Right kidney (tissue), 1 donor: ENCODE results near the gene IL25.
"Not testable (repeated sequence)": the region's sequence is repeated elsewhere in the genome, so short reads cannot be mapped to it uniquely, and the experiment has no call there.

ENCODE experiments used
- DNase-seq: peaks from one replicate; pipeline ENCODE4 v3.0.0-alpha.2; 2016

Gene IL25

DNA sequence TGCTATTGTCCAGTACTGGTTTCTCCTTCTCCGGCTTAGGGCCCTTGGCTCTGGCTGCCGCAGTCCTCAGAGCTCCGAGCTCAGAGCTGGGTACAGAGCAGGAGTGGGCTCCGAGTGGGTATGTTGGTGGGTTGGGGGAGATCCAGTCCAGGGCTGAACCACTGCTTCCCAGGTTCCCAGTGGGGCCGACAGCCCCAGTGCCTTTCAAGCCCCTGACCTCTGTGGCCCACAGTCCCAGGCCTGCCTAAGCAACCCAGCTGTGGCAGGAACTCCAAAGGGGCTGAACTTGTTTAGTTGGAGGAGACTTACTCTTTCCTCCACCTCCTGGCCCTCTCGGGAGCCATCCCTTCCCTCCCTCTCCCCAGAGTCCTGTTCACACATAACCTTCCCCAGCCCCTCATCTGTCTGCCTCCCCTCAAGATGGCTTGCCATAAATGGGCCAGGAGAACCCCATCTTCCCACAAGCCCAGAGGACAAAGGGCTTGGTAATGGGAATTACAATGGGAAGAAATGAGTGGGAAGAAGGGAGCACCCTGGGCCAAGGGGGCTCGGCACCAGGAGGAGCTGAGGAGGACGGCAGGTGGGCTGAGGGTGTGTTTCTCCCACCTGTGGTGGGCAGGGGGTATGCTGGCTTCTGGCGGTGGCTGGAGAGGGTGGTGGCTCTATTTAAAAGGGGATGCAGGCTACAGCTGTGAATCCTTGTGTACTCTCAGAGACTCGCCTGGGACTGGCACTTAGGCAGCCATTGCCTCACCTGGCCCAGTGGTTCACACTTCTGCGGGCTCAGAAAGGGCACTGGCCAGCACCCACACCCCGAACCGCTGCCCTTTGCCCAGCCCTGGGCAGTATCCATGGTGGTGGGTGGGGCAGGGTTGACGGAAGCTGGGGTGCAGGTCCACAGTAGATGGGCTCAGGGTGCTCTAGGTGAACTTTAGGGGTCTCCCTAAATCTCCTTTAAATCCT lies 39.2 kb downstream of the IL25 start:
- DNase-seq = no peak

DNA sequence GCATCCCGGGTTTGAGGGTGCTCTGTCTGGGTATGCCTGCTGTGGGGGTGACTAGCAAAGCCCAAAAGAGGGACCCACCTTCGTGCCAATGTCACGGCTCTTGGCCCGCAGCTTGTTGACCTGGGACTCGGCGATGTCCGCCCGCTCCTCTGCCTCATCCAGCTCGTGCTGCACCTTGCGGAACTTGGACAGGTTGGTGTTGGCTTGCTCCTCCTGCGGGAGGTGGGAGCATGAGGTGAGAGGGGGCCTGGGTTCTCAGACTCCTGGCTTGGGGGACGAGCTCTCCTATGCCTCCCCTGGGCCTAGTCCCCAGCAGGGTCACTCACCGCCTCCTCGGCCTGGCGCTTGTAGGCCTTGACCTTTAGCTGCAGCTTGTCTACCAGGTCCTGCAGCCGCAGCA lies 41.1 kb downstream of the IL25 start:
- DNase-seq = no peak

- DNase-seq = no peak
These were observed 41.6 kb downstream of the IL25 start for GRCh38 chr14:23414254-23414653.

DNA sequence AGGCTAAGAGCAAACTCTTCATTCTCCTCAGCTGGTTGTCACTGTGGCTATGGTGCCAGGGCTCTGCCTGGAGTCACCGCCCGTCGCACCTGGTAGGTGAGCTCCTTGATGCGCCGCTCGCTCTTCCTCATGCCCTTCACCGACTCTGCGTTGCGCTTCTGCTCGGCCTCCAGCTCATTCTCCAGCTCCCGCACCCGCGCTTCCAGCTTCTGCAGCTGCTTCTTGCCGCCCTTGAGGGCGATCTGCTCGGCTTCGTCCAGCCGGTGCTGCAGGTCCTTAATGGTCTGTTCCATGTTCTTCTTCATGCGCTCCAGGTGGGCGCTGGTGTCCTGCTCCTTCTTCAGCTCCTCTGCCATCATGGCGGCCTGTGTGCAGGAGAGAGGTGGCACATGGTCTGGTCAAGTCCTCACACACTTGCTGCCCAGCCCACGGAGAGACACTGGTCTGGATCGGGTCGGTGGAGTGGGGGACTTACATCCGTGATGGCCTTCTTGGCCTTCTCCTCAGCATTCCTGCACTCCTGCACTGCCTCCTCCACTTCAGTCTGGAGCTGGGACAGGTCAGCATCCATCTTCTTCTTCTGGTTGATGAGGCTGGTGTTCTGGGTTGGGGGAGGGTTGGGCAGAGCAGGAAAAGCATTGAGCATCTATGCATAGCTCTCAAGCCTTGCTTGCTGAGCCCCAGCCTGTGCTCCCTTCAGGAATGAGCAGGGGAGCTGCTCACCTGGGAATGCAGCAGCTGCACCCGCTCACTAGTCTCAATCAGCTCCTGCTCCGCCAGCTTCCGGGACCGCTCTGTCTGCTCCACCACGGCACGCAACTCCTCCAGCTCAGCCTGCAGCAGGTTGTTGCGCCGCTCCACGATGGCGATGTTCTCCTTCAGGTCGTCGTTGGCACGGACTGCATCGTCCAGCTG lies 42.6 kb downstream of the IL25 start:
- no peak for DNase-seq

DNA sequence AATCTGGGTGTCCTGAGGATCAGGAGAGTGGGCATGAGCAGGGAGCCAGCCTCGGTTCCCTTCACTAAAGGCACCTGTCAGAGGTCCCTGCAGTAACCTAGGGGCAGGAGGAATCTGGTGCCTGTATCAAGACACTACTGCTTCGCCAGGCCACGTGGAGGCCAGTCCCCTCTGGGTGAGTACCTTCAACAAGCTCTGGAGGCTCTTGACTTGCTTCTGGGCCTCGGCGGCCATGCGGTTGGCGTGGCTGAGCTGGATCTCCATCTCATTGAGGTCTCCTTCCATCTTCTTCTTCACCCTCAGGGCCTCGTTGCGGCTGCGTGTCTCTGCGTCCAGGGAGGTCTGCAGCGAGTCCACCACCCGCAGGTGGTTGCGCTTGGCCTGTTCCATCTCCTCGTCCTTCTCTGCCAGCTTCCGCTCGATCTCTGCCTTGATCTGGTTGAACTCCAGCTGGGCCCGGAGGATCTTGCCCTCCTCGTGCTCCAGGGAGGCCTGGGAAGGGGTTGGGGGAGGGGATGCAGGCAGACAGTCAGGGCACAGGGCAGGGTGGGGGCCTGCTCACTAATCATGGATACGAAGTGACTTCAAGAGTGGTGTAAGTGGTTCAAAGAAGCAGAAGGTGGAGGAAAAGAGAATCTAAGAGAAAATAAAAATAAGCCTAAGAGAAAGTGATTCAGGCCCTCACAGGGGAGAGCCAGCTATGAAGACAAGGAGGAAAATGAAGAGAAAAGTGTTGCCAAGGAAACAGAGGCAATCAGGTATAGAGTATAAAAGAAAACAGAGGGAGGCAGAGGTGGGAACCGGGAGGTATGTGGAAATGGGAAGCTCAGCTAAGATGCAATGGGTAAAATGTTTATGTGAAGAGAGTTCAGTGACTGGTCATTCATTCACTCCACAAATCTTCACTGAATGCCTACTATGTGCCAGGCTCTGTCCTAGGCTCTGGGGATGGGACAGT lies 43.5 kb downstream of the IL25 start:
- no peak for DNase-seq

DNA sequence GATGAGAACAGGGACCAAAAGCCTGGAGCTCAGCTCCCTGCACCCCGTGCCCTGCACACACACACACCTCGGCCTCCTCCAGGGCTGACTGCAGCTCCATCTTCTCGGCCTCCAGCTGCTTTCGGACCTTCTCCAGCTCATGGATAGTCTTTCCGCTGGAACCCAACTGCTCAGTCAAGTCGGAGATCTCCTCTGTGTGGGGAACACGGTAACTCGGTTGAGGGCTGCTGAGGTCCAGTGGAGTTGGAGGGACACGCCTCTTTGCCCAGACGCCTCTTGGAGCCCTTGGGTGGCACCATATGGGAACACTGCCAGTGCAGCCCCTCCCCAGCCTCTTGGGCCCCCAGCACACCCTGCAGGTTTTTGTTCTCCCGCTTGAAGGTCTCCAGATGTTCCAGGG lies 44.2 kb downstream of the IL25 start:
- no peak for DNase-seq

DNA sequence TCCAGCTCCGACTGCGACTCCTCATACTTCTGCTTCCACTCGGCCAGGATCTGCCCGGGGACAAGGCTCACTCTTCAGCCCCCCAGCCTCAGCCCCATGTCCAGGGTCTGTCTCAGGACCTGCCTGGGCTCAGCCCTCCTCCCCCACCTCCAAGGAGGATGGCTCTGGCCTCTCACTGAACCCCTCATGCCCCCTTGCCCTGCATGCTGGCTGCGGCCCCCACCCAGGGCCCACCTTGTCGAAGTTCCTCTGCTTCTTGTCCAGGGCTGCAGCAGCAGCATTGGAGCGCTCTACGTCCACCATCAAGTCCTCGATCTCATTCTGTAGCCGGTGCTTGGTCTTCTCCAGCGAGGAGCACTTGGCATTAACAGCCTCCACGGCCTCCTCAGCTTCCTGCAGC lies 44.7 kb downstream of the IL25 start:
- DNase-seq = not testable (repeated sequence)

- DNase-seq = no peak
These were observed 45.4 kb downstream of the IL25 start for GRCh38 chr14:23418021-23418420.

- DNase-seq = not testable (repeated sequence)
These were observed 47.0 kb downstream of the IL25 start for GRCh38 chr14:23419646-23420045.

- no peak for DNase-seq
These were observed 49.0 kb downstream of the IL25 start for GRCh38 chr14:23421594-23421993.

- DNase-seq = no peak
These were observed 51.0 kb downstream of the IL25 start for GRCh38 chr14:23423657-23424056.

DNA sequence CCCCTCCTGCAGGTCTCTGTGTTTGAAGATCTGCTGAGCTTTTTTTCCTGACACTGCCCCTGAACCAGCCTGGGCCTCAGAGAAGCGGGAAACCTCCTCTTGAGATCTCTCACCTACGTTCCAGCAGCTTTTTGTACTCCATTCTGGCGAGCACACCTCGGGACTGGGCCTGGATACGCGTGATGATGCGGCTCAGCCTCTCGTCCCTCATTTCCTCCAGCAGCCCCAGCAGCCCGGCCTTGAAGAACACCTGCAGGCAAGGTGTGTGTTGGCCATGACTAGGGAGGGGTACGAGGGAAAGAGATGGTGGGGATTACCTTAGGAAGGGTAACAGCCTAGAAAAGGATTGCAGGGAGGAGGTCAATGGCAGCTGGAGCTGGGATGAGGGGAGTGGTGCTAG lies 52.6 kb downstream of the IL25 start:
- DNase-seq = no peak

GRCh38 chr14:23425798-23426197 lies 53.2 kb downstream of the IL25 start:
- DNase-seq = not testable (repeated sequence)
